PC-9 (cell line): ENCODE results near the gene MTMR10.

Source experiments
- CTCF ChIP-seq: fragments of 200-600 bp; sonication (generic); conservative IDR thresholded peaks from 2 replicates; pipeline ENCODE4 v1.6.1; 2017; ENCODE audit warnings: mixed run types, antibody characterized with exemption, mild to moderate bottlenecking, moderate library complexity
- EZH2 ChIP-seq: fragments of 200-600 bp; sonication (generic); IDR thresholded peaks from 2 replicates; pipeline ENCODE4 v1.8.0; 2017; ENCODE audit warnings: antibody characterized with exemption, low read depth

DNA sequence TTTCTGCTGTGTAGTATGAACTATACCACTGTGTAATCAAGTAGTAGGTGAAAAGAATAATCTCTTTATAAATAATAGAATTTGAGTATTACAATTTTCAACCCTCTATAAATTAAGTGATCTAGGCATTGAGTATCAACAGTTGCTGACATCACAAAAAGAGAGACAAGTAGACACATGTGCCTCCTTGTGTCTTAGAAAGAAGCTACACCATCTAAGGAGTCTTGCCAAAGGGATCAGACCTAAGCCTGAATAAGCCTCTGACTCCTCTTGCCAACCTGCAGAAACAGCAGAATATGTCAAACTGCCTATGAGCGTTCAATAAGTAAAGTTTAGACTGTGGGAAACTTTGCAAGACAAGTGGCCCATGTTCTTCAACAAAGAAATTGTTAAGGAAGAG, 5.8 kb upstream of the MTMR10 start:
- TF ChIP-seq CTCF (no peak), EZH2 (no peak)
